Lung (tissue), 12 donors: ENCODE results near the gene ARHGEF28. TPM values are rescaled to one million over a fixed set of nuclear protein-coding genes. Genes with fewer than 3 reads are reported as not detected.

Experiments used
- ATAC-seq: fragments of 200-7000 bp; cut with Tn5 transposase; one replicate; pipeline ENCODE4 v1.9.1; 2020; ENCODE audit warnings: moderate number of reproducible peaks; ENCODE audit not compliant: insufficient read depth, low FRiP score
- DNase-seq, 3 donors: peaks; one replicate each; pipeline ENCODE4 v3.0.0-alpha.2; 2013 to 2017
- H3K27ac ChIP-seq, 2 donors: one replicate each; pipeline ENCODE4 v1.5.1; 2013; ENCODE audit warnings: mild to moderate bottlenecking in 2 of 2, moderate library complexity in 2 of 2, control low read depth in 1 of 2, inconsistent platforms in 1 of 2, low read depth in 1 of 2, low read length in 1 of 2
- H3K27me3 ChIP-seq, 3 donors: one replicate each; pipeline ENCODE4 v1.5.1; 2013; ENCODE audit warnings: low read length in 2 of 3; ENCODE audit not compliant: control insufficient read depth in 3 of 3, insufficient read depth in 3 of 3
- H3K36me3 ChIP-seq, 4 donors: one replicate each; pipeline ENCODE4 v1.5.1; 2013; ENCODE audit warnings: low read length in 4 of 4, mild to moderate bottlenecking in 1 of 4, moderate library complexity in 1 of 4; ENCODE audit not compliant: control insufficient read depth in 4 of 4, insufficient read depth in 4 of 4
- H3K4me1 ChIP-seq, 5 donors: one replicate each; pipeline ENCODE4 v1.5.1; 2013; ENCODE audit warnings: low read length in 5 of 5, mild to moderate bottlenecking in 2 of 5, moderate library complexity in 1 of 5; ENCODE audit not compliant: control insufficient read depth in 5 of 5, insufficient read depth in 5 of 5
- H3K4me3 ChIP-seq: one replicate; pipeline ENCODE4 v1.5.1; 2013; ENCODE audit warnings: mild to moderate bottlenecking, control low read depth, moderate library complexity
- H3K9ac ChIP-seq, 2 donors: one replicate each; pipeline ENCODE4 v1.5.1; 2013; ENCODE audit warnings: low read length in 2 of 2, control low read depth in 1 of 2; ENCODE audit not compliant: insufficient read depth in 1 of 2
- H3K9me3 ChIP-seq, 4 donors: one replicate each; pipeline ENCODE4 v1.5.1; 2013; ENCODE audit warnings: low read length in 3 of 4, mild to moderate bottlenecking in 1 of 4, moderate library complexity in 1 of 4; ENCODE audit not compliant: control insufficient read depth in 4 of 4, insufficient read depth in 3 of 4
- CTCF ChIP-seq: IDR thresholded peaks from 2 replicates; pipeline ENCODE4 v1.5.1; 2012; ENCODE audit warnings: mild to moderate bottlenecking; ENCODE audit errors: control extremely low read depth, extremely low read depth
- WGBS, 2 donors: extraction: QIAGEN DNeasy Blood & Tissue Kit; methylation state at CpG; one replicate each; pipeline ENCODE4 v1.1.7; 2013; 5-methylcytosine and 5-hydroxymethylcytosine counted together
- polyA plus RNA-seq, 2 donors: library from polyadenylated mRNA; stranded (reverse); fragments of 200-250 nt; gene quantifications; one replicate each; pipeline ENCODE4 v1.2.1, GENCODE V29; 2013
- total RNA-seq, 2 donors: library from RNA; depleted of rRNA in 1 of 2; stranded (reverse); fragments of >200 nt in 1 of 2; gene quantifications; one replicate each; pipeline ENCODE4 v1.2.1, GENCODE V29; 2014 to 2021
- donor health status: control.
- donor health status: control.
- donor health status: Bipolar disorder and iron deficiency.
- donor health status: healthy.
- donor health status: DM: yes; HTN: yes; CAD: no.

The ARHGEF28 gene
- total and polyA plus RNA-seq, 4 donors, result 3.0 to 13.0 (median 10.0) TPM

- no peak overlapping the region for H3K27ac ChIP-seq
- H3K4me1 ChIP-seq, result no peaks in the 10 kb centered on the region
- no peaks in the 10 kb centered on the region for H3K27me3 ChIP-seq
- DNase-seq (no peak), ATAC-seq (no peak)
- no peaks in the 10 kb centered on the region for H3K9me3 ChIP-seq
- H3K4me3 ChIP-seq, result no peak overlapping the region
- H3K9ac ChIP-seq, result no peak overlapping the region
- TF ChIP-seq CTCF, result no peak
- H3K36me3 ChIP-seq, result no peaks in the 10 kb centered on the region
- 68 to 78% methylated on average over 5 of the region's 5 CpGs for WGBS, 2 donors
Measured at GRCh38 chr5:73867345-73868335, 241.6 kb downstream of the ARHGEF28 start.

- ATAC-seq, result no peak
- no peak for TF ChIP-seq CTCF
- 87 to 95% methylated on average over 7 of the region's 7 CpGs for WGBS, 2 donors
Measured at GRCh38 chr5:73883646-73884045, 257.6 kb downstream of the ARHGEF28 start.

GRCh38 chr5:73887688-73888087 lies 261.7 kb downstream of the ARHGEF28 start:
- Histone ChIP-seq H3K4me1 (no peaks in the 10 kb centered on the region), H3K36me3 (peaks cover 0 to 1% (median 0%) of the 10 kb centered on the region in 4 donors), H3K27me3 (no peaks in the 10 kb centered on the region), H3K9me3 (no peaks in the 10 kb centered on the region), H3K4me3 (no peak overlapping the region), H3K27ac (no peak overlapping the region), H3K9ac (no peak overlapping the region)
- TF ChIP-seq CTCF, result no peak
- ATAC-seq (no peak), DNase-seq (no peak)
- 92 to 96% methylated on average over 4 of the region's 4 CpGs for WGBS, 2 donors

More at GRCh38 chr5:73883646-73884045, 257.6 kb downstream of the ARHGEF28 start:
- Histone ChIP-seq H3K9ac (no peak overlapping the region), H3K27ac (no peak overlapping the region), H3K9me3 (no peaks in the 10 kb centered on the region), H3K4me3 (no peak overlapping the region), H3K36me3 (no peaks in the 10 kb centered on the region), H3K4me1 (no peaks in the 10 kb centered on the region), H3K27me3 (no peaks in the 10 kb centered on the region)
- no peak for DNase-seq
